ENCODE results near the gene OFD1. TPM values are rescaled to one million over a fixed set of nuclear protein-coding genes. Genes with fewer than 3 reads are reported as not detected.

Gene OFD1
- total RNA-seq (10 to 100 TPM; 27.0 to 35.7 (median 33.7) TPM), polyA plus RNA-seq (10 to 100 TPM; 21.8 to 22.2 TPM)
- long read RNA-seq, donor 1, partial matches to known transcripts: 46 of 58 reads
- long read RNA-seq, donor 1, other reads (novel, unspliced or antisense): 12 of 58 reads
- long read RNA-seq, donor 2, full-length matches to known transcripts: 8 of 49 reads
- long read RNA-seq, donor 2, partial matches to known transcripts: 41 of 49 reads
- long read RNA-seq, donor 2, other reads (novel, unspliced or antisense): 0 of 49 reads
- long read RNA-seq, donor 3, transcript OFD1-201 (23 exons, 3,611 nt): major isoform, 16 of 44 reads
- long read RNA-seq, donor 3, partial matches to known transcripts: 4 of 44 reads
- long read RNA-seq, donor 3, other reads (novel, unspliced or antisense): 21 of 44 reads

GRCh38 chrX:13734278-13735172 lies at the start of gene OFD1, which contains the start of gene TRAPPC2:
Gene OFD1 (plus strand): TSS chrX:13734748. CDS start chrX:13735072, 324 bp downstream.
Gene TRAPPC2 (minus strand): TSS chrX:13734620. CDS start chrX:13719963, 14,657 bp downstream.
- Histone ChIP-seq H3K4me3 (peak within 1 kb of the TSS; percentile 88), H3K27me3 (no peaks in the 10 kb centered on the region), H3K9me3 (no peaks in the 10 kb centered on the region), H3K4me1 (ENCODE audit: insufficient read depth) (peaks cover 1% of the 10 kb centered on the region), H3K36me3 (no peaks in the 10 kb centered on the region), H3K27ac (peak within 1 kb of the TSS; percentile 50 to 77)
- intact Hi-C loops (cut with DNase I): loop anchor here in 1 of 4 donors (10.0 kb wide), 1 partner anchor 80 kb away; the partner anchor contains the start of gene TCEANC
- DNase-seq: peak; percentile 94 to 97 (median 96)
- TF ChIP-seq EP300 (IDR thresholded peaks at IDR 0.05) (no peak), POLR2A (IDR thresholded peaks at IDR 0.05) (peak; percentile 96), CTCF (IDR thresholded peaks at IDR 0.05) (peak in 1 of 3 donors; percentile 34)
- WGBS, 3 donors: 1% methylated on average over 75 of the region's 75 CpGs

GRCh38 chrX:13685126-13685763 lies 49.3 kb upstream of the OFD1 start:
- H3K9me3 ChIP-seq: no peaks in the 10 kb centered on the region
- H3K4me1 ChIP-seq (ENCODE audit: insufficient read depth): no peaks in the 10 kb centered on the region
- no peaks in the 10 kb centered on the region for H3K36me3 ChIP-seq
- no peak for DNase-seq
- TF ChIP-seq EP300 (IDR thresholded peaks at IDR 0.05) (no peak), POLR2A (IDR thresholded peaks at IDR 0.05) (no peak), CTCF (IDR thresholded peaks at IDR 0.05) (no peak)
- intact Hi-C loops (cut with DNase I): no loop called here
- H3K4me3 ChIP-seq: no peak overlapping the region
- H3K27ac ChIP-seq: no peak overlapping the region
- WGBS, 3 donors: 39 to 44% (median 40%) methylated on average over 3 of the region's 3 CpGs
- H3K27me3 ChIP-seq: no peaks in the 10 kb centered on the region

- H3K4me3 ChIP-seq: no peak overlapping the region
- H3K9me3 ChIP-seq: no peaks in the 10 kb centered on the region
- intact Hi-C loops (cut with DNase I): no loop called here
- no peak for DNase-seq
- H3K36me3 ChIP-seq: no peaks in the 10 kb centered on the region
- H3K4me1 ChIP-seq (ENCODE audit: insufficient read depth): peaks cover 9% of the 10 kb centered on the region
- 65 to 75% (median 71%) methylated on average over 1 of the region's 1 CpG for whole genome bisulfite sequencing, 3 donors
- TF ChIP-seq POLR2A (IDR thresholded peaks at IDR 0.05) (no peak), EP300 (IDR thresholded peaks at IDR 0.05) (no peak)
- H3K27ac ChIP-seq: no peak overlapping the region
- H3K27me3 ChIP-seq: no peaks in the 10 kb centered on the region
Observed at GRCh38 chrX:13687203-13687602, 47.3 kb upstream of the OFD1 start.

- DNase-seq: no peak
- Histone ChIP-seq H3K36me3 (no peaks in the 10 kb centered on the region), H3K27me3 (no peaks in the 10 kb centered on the region), H3K27ac (peak overlapping the region; percentile 84 to 90), H3K4me1 (ENCODE audit: insufficient read depth) (peaks cover 12% of the 10 kb centered on the region), H3K4me3 (peak overlapping the region; percentile 61), H3K9me3 (no peaks in the 10 kb centered on the region)
- intact Hi-C loops (cut with DNase I): no loop called here
- WGBS, 3 donors: 9 to 14% (median 11%) methylated on average over 13 of the region's 13 CpGs
- TF ChIP-seq CTCF (IDR thresholded peaks at IDR 0.05) (no peak), EP300 (IDR thresholded peaks at IDR 0.05) (no peak)
Observed at GRCh38 chrX:13688384-13688957, 46.1 kb upstream of the OFD1 start.
